Panc1 (cell line): ENCODE measurements around the gene WASL. TPM values are rescaled to one million over a fixed set of nuclear protein-coding genes. Genes with fewer than 3 reads are reported as not detected.

Experiments used
- ATAC-seq: fragments of 200-7000 bp; cut with Tn5 transposase; 2 replicates; pipeline ENCODE4 v1.9.1; 2020; ENCODE audit warnings: mild to moderate bottlenecking, moderate library complexity
- BruUV-seq: library from RNA; stranded (reverse); fragments of 400-500 nt; replicated peaks from 2 replicates; lab custom pipeline; 2021; lab: Mats Ljungman, UMichigan
- CTCF ChIA-PET: fragments of 300-600 bp; sonication (Branson Sonifier 250); formaldehyde crosslinking; loops from one replicate; lab custom pipeline; 2022; ENCODE audit warnings: antibody characterized with exemption; lab: Charles Lee
- POLR2A ChIA-PET: fragments of 300-600 bp; sonication (Branson Sonifier 250); formaldehyde crosslinking; loops from one replicate; lab custom pipeline; 2022; ENCODE audit warnings: antibody characterized with exemption; lab: Charles Lee
- DNase-seq: peaks from one replicate; pipeline ENCODE4 v3.0.0-alpha.2; 2010; ENCODE audit warnings: low read depth, low spot score
- H3K27ac ChIP-seq: 2 replicates; pipeline ENCODE4 v1.5.1; 2011; ENCODE audit warnings: mild to moderate bottlenecking, low read length, inconsistent platforms
- H3K27me3 ChIP-seq: fragments of 200-500 bp; sonication (Bioruptor generic); 2 replicates; pipeline ENCODE4 v1.6.0; 2014; ENCODE audit warnings: low read length, inconsistent platforms; ENCODE audit not compliant: control insufficient read depth, insufficient read depth
- H3K36me3 ChIP-seq: fragments of 200-500 bp; sonication (Bioruptor generic); 2 replicates; pipeline ENCODE4 v1.5.1; 2014; ENCODE audit warnings: inconsistent platforms, mild to moderate bottlenecking, low read length, moderate library complexity; ENCODE audit not compliant: control insufficient read depth, insufficient read depth
- H3K4me1 ChIP-seq: 2 replicates; pipeline ENCODE4 v1.5.1; 2011; ENCODE audit warnings: inconsistent platforms, mild to moderate bottlenecking, low read length, moderate library complexity; ENCODE audit not compliant: control insufficient read depth, insufficient read depth
- H3K4me3 ChIP-seq, 2 experiments: 2 replicates each; pipeline ENCODE4 v1.5.1; 2011 to 2012; ENCODE audit warnings: low read depth in 2 of 2, low read length in 2 of 2, mild to moderate bottlenecking in 2 of 2, inconsistent platforms in 1 of 2, moderate library complexity in 1 of 2
- H3K9me3 ChIP-seq: fragments of 200-500 bp; sonication (Bioruptor generic); 2 replicates; pipeline ENCODE4 v1.5.1; 2014; ENCODE audit warnings: low read depth, mild to moderate bottlenecking, inconsistent platforms, low read length, moderate library complexity; ENCODE audit not compliant: control insufficient read depth, insufficient read depth
- CTCF ChIP-seq: fragments of 450-650 bp; IDR thresholded peaks from 2 replicates; pipeline ENCODE4 v1.5.1; 2017; ENCODE audit warnings: mild to moderate bottlenecking
- POLR2AphosphoS5 ChIP-seq: IDR thresholded peaks from 2 replicates; pipeline ENCODE4 v1.6.1; 2012; ENCODE audit warnings: mild to moderate bottlenecking, low read depth, low read length, moderate library complexity
- REST ChIP-seq, 2 experiments: IDR thresholded peaks; 2 replicates each; pipeline ENCODE4 v1.6.1; 2011 to 2012; ENCODE audit warnings: low read depth in 2 of 2, control low read depth in 1 of 2, low read length in 1 of 2, mild to moderate bottlenecking in 1 of 2, moderate library complexity in 1 of 2; ENCODE audit not compliant: insufficient read depth in 1 of 2
- SIN3A ChIP-seq: IDR thresholded peaks from 2 replicates; pipeline ENCODE4 v1.6.1; 2012; ENCODE audit warnings: low read depth, mild to moderate bottlenecking, low read length, moderate library complexity, borderline replicate concordance; ENCODE audit not compliant: insufficient read depth
- TCF7L2 ChIP-seq: IDR thresholded peaks from 2 replicates; pipeline ENCODE4 v1.6.1; 2011; ENCODE audit warnings: mild to moderate bottlenecking, low read depth, low read length, inconsistent platforms
- in situ Hi-C: cut with HindIII; loops from 2 replicates; pipeline ENCODE4 v1.10.0; 2016; ENCODE audit warnings: low sequenced_read_pairs, low pct_unique_long_range_greater_than_20kb
- intact Hi-C: fragments of 100-400 bp; cut with micrococcal nuclease; formaldehyde crosslinking; loops from one replicate; pipeline ENCODE4 v1.10.0; 2022; ENCODE audit not compliant: unreplicated experiment
- total RNA-seq: library from RNA; stranded (reverse); gene quantifications from one replicate; pipeline ENCODE4 v1.2.1, GENCODE V29; 2021; ENCODE audit not compliant: unreplicated experiment

The WASL gene
- total RNA-seq, 1 experiment from 2014 or later: 29.6 TPM

- H3K27ac ChIP-seq: no peak overlapping the region
- ATAC-seq: no peak
- intact Hi-C loops: no loop called here
- no TSS peak for BruUV-seq
- TF ChIP-seq CTCF: no peak
- peaks cover 3% of the 10 kb centered on the region; the same call in 1 of the 2 replicates for H3K4me1 ChIP-seq
- H3K36me3 ChIP-seq: peaks cover 4% of the 10 kb centered on the region; the same call in 1 of the 2 replicates
- ChIA-PET POLR2A (no interaction called here), CTCF (no interaction called here)
- in situ Hi-C loops: no loop called here
- DNase-seq: no peak
- no peak overlapping the region for H3K4me3 ChIP-seq
- no peaks in the 10 kb centered on the region for H3K27me3 ChIP-seq
- no peaks in the 10 kb centered on the region for H3K9me3 ChIP-seq
These were observed 3.0 kb upstream of the WASL start for GRCh38 chr7:123751821-123752220.

- no TSS peak for BruUV-seq
- Histone ChIP-seq H3K36me3 (peaks cover 4% of the 10 kb centered on the region; the same call in 1 of the 2 replicates), H3K4me1 (peaks cover 15% of the 10 kb centered on the region), H3K9me3 (no peaks in the 10 kb centered on the region), H3K27ac (peak overlapping the region; percentile 97; the same call in 1 of the 2 replicates), H3K4me3 (peak overlapping the region in 1 of 2 experiments; percentile 76; a peak in 3 of 4 replicates), H3K27me3 (no peaks in the 10 kb centered on the region)
- ATAC-seq (no peak), DNase-seq (no peak)
- ChIA-PET CTCF (no interaction called here), POLR2A (interaction anchor here (0.6 to 0.7 kb wide), 2 partner anchors 12 to 795 kb away, joined by 3 to 6 read pairs; no protein-coding TSS in a partner anchor)
- intact Hi-C loops (no loop called here), in situ Hi-C loops (no loop called here)
- no peak for TF ChIP-seq TCF7L2
- TF ChIP-seq REST (IDR thresholded peaks at IDR 0.05; ENCODE audit: insufficient read depth in 1 of 2, low read depth in 2 of 2, low read length in 1 of 2): no peak
- no peak for TF ChIP-seq SIN3A
- no peak for TF ChIP-seq CTCF
- no peak for TF ChIP-seq POLR2AphosphoS5
These were observed 1.8 kb upstream of the WASL start for GRCh38 chr7:123750389-123751230.
